K562 (cell line): ENCODE measurements around the gene UCN.

Experiments used
- FUS ChIP-seq: fragments of 200-400 bp; formaldehyde crosslinking; optimal IDR thresholded peaks from 2 replicates; pipeline ENCODE3; 2017; ENCODE audit warnings: low read depth, low read length
- JUN ChIP-seq, 2 experiments: sonication (generic) in 1 of 2; formaldehyde crosslinking in 1 of 2; IDR thresholded peaks; 2 replicates each; pipeline versions ENCODE4 v1.6.1 to v1.8.0; 2012 to 2022; ENCODE audit warnings: borderline replicate concordance in 2 of 2, mild to moderate bottlenecking in 2 of 2, improper control_type of control experiment in 1 of 2, low read depth in 1 of 2, low read length in 1 of 2, missing genetic modification reagents in 1 of 2
- MYBL2 ChIP-seq, 2 experiments: fragments of 450-650 bp in 1 of 2; sonication (generic) in 1 of 2; formaldehyde crosslinking in 1 of 2; IDR thresholded peaks; 2 replicates each; pipeline versions ENCODE4 v1.6.1 to v1.8.1; 2017 to 2022; ENCODE audit warnings: borderline replicate concordance in 1 of 2, inconsistent platforms in 1 of 2, low read depth in 1 of 2, mild to moderate bottlenecking in 1 of 2, missing genetic modification reagents in 1 of 2, moderate library complexity in 1 of 2
- MYC ChIP-seq, 2 experiments: fragments of 250-450 bp in 1 of 2; sonication (Bioruptor Pico) in 1 of 2; IDR thresholded peaks; 2 replicates each; pipeline versions ENCODE4 v1.5.1 to v1.6.1; 2012 to 2021; ENCODE audit warnings: low read depth in 2 of 2, borderline replicate concordance in 1 of 2, improper control_type of control experiment in 1 of 2, low read length in 1 of 2, mild to moderate bottlenecking in 1 of 2, moderate library complexity in 1 of 2
- RREB1 ChIP-seq: fragments of 250-450 bp; sonication (Bioruptor Pico); IDR thresholded peaks from 2 replicates; pipeline ENCODE4 v1.4.0; 2020
- STAT5A ChIP-seq: IDR thresholded peaks from 2 replicates; pipeline ENCODE4 v1.6.1; 2012; ENCODE audit warnings: low read length, inconsistent platforms, borderline replicate concordance
- TF ChIP-seq, protein P1 (sequence below), 3 experiments: IDR thresholded peaks in 2 of 3; conservative IDR thresholded peaks in 1 of 3; 2 replicates each; pipeline ENCODE4 v1.5.1; 2011 to 2012; ENCODE audit warnings: low read length in 3 of 3, mild to moderate bottlenecking in 3 of 3, control low read depth in 2 of 3, improper control_type of control experiment in 1 of 3, inconsistent platforms in 1 of 3, low read depth in 1 of 3, mixed read lengths in 1 of 3, moderate library complexity in 1 of 3; ENCODE audit not compliant: insufficient read depth in 2 of 3

DNA sequence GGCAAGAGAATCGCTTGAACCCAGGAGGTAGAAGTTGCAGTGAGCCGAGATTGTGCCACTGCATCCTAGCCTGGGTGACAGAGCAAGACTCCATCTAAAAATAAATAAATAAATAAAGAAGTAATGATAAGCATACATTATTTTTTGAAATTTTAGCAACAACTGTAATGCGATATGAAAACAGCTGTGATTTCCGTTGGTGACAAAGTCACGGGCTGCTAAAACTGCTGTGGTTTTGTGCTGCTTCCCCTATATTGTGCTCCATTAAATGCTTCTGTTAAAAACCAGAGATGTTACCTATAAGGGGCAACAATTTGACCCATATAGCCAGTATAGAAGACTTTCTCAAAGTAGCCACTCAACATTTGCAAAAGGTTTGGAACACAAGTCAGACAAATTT is 17.7 kb downstream of the UCN start:
- TF ChIP-seq MYC (IDR thresholded peaks at IDR 0.05; ENCODE audit: low read depth, low read length) = no peak
- no peak for TF ChIP-seq MYC (CRISPR knock-in tag; IDR thresholded peaks at IDR 0.05; ENCODE audit: borderline replicate concordance, low read depth)
- TF ChIP-seq JUN (IDR thresholded peaks at IDR 0.05; ENCODE audit: borderline replicate concordance, low read depth, low read length) = no peak
- no peak for TF ChIP-seq JUN (CRISPR knock-in tag; IDR thresholded peaks at IDR 0.05; ENCODE audit: borderline replicate concordance)
- TF ChIP-seq FUS = no peak
- TF ChIP-seq STAT5A = no peak
- TF ChIP-seq, protein P1, sequence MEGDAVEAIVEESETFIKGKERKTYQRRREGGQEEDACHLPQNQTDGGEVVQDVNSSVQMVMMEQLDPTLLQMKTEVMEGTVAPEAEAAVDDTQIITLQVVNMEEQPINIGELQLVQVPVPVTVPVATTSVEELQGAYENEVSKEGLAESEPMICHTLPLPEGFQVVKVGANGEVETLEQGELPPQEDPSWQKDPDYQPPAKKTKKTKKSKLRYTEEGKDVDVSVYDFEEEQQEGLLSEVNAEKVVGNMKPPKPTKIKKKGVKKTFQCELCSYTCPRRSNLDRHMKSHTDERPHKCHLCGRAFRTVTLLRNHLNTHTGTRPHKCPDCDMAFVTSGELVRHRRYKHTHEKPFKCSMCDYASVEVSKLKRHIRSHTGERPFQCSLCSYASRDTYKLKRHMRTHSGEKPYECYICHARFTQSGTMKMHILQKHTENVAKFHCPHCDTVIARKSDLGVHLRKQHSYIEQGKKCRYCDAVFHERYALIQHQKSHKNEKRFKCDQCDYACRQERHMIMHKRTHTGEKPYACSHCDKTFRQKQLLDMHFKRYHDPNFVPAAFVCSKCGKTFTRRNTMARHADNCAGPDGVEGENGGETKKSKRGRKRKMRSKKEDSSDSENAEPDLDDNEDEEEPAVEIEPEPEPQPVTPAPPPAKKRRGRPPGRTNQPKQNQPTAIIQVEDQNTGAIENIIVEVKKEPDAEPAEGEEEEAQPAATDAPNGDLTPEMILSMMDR (IDR thresholded peaks at IDR 0.05 in 2 of 3, conservative IDR thresholded peaks at IDR 0.05 in 1 of 3; ENCODE audit: insufficient read depth in 2 of 3, low read depth in 1 of 3, low read length in 3 of 3) = no peak
- no peak for TF ChIP-seq MYBL2 (IDR thresholded peaks at IDR 0.05; ENCODE audit: low read depth)
- no peak for TF ChIP-seq MYBL2 (CRISPR knock-in tag; IDR thresholded peaks at IDR 0.05; ENCODE audit: borderline replicate concordance)
- no peak for TF ChIP-seq RREB1
